Measurements from ENCODE around the gene TCF7L1. TPM values are rescaled to one million over a fixed set of nuclear protein-coding genes. Genes with fewer than 3 reads are reported as not detected.

The TCF7L1 gene
- total and polyA plus RNA-seq, 2 of the 13 experiments (the other 11 are each of a cell fraction or from before 2014, with no cell fraction given): 0.04 to 0.15 TPM

DNA sequence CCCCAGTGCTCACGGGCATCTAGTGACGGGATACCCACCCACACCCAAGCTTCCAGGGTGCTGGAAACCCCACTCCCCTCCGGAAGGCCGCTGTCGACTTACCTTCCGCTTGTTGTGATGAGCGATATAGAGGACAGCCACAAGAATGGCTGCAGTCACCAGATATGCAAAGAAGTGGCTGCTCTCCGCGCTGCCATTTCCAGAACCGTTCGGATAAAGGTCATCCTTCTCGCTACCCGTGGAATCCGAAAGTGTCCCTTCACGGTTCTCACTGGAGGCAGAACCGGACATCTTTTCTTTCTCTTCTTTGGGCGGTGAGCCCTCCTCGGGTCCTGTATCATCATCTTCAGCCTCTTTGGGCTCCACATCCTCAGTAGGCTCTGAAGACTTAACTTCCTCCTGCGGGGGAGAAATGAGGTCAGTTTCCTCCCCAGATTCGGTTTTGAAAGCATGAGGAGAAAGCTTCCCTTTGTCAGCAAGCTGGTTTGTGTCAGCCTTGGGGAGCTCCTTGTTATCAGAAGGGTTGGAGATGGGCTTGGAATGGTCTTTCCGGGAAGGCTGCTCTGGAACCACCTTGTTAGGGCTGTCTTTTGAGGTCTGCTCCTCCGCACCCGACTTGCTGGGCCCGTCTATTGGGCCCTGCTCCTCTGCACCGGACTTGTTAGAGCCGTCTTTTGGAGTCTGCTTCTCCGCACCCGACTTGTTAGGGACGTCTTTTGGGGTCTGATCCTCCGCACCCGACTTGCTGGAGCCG lies 193.4 kb downstream of the TCF7L1 start (continued):
- TF ChIP-seq, protein P1, sequence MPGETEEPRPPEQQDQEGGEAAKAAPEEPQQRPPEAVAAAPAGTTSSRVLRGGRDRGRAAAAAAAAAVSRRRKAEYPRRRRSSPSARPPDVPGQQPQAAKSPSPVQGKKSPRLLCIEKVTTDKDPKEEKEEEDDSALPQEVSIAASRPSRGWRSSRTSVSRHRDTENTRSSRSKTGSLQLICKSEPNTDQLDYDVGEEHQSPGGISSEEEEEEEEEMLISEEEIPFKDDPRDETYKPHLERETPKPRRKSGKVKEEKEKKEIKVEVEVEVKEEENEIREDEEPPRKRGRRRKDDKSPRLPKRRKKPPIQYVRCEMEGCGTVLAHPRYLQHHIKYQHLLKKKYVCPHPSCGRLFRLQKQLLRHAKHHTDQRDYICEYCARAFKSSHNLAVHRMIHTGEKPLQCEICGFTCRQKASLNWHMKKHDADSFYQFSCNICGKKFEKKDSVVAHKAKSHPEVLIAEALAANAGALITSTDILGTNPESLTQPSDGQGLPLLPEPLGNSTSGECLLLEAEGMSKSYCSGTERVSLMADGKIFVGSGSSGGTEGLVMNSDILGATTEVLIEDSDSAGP (CRISPR knock-in tag; IDR thresholded peaks at IDR 0.05; ENCODE audit: borderline replicate concordance): no peak
- TF ChIP-seq SMARCE1 (IDR thresholded peaks at IDR 0.05; ENCODE audit: borderline replicate concordance): no peak
- peak; percentile 43; the same call in 1 of the 2 replicates for TF ChIP-seq ZNF263 (CRISPR knock-in tag; IDR thresholded peaks at IDR 0.05)
- no peak for TF ChIP-seq CENPX (CRISPR knock-in tag; IDR thresholded peaks at IDR 0.05)
- TF ChIP-seq ZNF75D (CRISPR knock-in tag; IDR thresholded peaks at IDR 0.05; ENCODE audit: borderline replicate concordance): no peak
- no peak for TF ChIP-seq BHLHE40 (IDR thresholded peaks at IDR 0.05; ENCODE audit: low read length)
- TF ChIP-seq SP4 (CRISPR knock-in tag; IDR thresholded peaks at IDR 0.05): no peak
- TF ChIP-seq FOXK1 (CRISPR knock-in tag; IDR thresholded peaks at IDR 0.05; ENCODE audit: borderline replicate concordance, low read depth): no peak; the same call in 1 of the 2 replicates
- 0 out of 2 replicates have a peak, but pooled peaks have one; percentile 33 for TF ChIP-seq ZNF792 (CRISPR knock-in tag; IDR thresholded peaks at IDR 0.05)
- TF ChIP-seq SRSF4 (IDR thresholded peaks at IDR 0.05; ENCODE audit: low read depth, low read length, poor library complexity, severe bottlenecking): no peak
- TF ChIP-seq SAP130 (CRISPR knock-in tag; IDR thresholded peaks at IDR 0.05; ENCODE audit: low read depth): peak; percentile 60; the same call in 1 of the 2 replicates
- no peak for TF ChIP-seq RXRB (CRISPR knock-in tag; IDR thresholded peaks at IDR 0.05; ENCODE audit: borderline replicate concordance)
- TF ChIP-seq ZBTB21 (CRISPR knock-in tag; IDR thresholded peaks at IDR 0.05): no peak
- no peak for TF ChIP-seq NR1H2 (CRISPR knock-in tag; IDR thresholded peaks at IDR 0.05; ENCODE audit: borderline replicate concordance, low read depth)
- TF ChIP-seq, protein P2, sequence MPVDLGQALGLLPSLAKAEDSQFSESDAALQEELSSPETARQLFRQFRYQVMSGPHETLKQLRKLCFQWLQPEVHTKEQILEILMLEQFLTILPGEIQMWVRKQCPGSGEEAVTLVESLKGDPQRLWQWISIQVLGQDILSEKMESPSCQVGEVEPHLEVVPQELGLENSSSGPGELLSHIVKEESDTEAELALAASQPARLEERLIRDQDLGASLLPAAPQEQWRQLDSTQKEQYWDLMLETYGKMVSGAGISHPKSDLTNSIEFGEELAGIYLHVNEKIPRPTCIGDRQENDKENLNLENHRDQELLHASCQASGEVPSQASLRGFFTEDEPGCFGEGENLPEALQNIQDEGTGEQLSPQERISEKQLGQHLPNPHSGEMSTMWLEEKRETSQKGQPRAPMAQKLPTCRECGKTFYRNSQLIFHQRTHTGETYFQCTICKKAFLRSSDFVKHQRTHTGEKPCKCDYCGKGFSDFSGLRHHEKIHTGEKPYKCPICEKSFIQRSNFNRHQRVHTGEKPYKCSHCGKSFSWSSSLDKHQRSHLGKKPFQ (CRISPR knock-in tag; IDR thresholded peaks at IDR 0.05; ENCODE audit: insufficient replicate concordance): no peak
- TF ChIP-seq BORCS8-MEF2B (CRISPR knock-in tag; IDR thresholded peaks at IDR 0.05): no peak
- TF ChIP-seq KDM1A (CRISPR knock-in tag; IDR thresholded peaks at IDR 0.05): no peak
- TF ChIP-seq RAD51 (IDR thresholded peaks at IDR 0.05; ENCODE audit: borderline replicate concordance): no peak
- TF ChIP-seq KAT8 (CRISPR knock-in tag; IDR thresholded peaks at IDR 0.05): peak; percentile 56
- no peak for TF ChIP-seq SUZ12 (IDR thresholded peaks at IDR 0.05; ENCODE audit: low read depth, low read length)
- TF ChIP-seq HDAC2 (CRISPR knock-in tag; IDR thresholded peaks at IDR 0.05): 0 out of 2 replicates have a peak, but pooled peaks have one; percentile 27
- TF ChIP-seq PHF20 (CRISPR knock-in tag; IDR thresholded peaks at IDR 0.05): no peak
- TF ChIP-seq HNRNPLL (IDR thresholded peaks at IDR 0.05; ENCODE audit: low read depth, low read length, poor library complexity, severe bottlenecking): no peak
- TF ChIP-seq, protein P3, sequence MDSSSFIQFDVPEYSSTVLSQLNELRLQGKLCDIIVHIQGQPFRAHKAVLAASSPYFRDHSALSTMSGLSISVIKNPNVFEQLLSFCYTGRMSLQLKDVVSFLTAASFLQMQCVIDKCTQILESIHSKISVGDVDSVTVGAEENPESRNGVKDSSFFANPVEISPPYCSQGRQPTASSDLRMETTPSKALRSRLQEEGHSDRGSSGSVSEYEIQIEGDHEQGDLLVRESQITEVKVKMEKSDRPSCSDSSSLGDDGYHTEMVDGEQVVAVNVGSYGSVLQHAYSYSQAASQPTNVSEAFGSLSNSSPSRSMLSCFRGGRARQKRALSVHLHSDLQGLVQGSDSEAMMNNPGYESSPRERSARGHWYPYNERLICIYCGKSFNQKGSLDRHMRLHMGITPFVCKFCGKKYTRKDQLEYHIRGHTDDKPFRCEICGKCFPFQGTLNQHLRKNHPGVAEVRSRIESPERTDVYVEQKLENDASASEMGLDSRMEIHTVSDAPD (CRISPR knock-in tag; IDR thresholded peaks at IDR 0.05): no peak
- TF ChIP-seq HDAC6 (IDR thresholded peaks at IDR 0.05; ENCODE audit: low read depth, low read length): no peak
- TF ChIP-seq, protein P4, sequence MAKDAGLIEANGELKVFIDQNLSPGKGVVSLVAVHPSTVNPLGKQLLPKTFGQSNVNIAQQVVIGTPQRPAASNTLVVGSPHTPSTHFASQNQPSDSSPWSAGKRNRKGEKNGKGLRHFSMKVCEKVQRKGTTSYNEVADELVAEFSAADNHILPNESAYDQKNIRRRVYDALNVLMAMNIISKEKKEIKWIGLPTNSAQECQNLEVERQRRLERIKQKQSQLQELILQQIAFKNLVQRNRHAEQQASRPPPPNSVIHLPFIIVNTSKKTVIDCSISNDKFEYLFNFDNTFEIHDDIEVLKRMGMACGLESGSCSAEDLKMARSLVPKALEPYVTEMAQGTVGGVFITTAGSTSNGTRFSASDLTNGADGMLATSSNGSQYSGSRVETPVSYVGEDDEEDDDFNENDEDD (CRISPR knock-in tag; IDR thresholded peaks at IDR 0.05; ENCODE audit: borderline replicate concordance): no peak

All from HepG2 (cell line).